Cerebellar nuclear complex (tissue), 1 donor: Measurements from ENCODE around the gene CEMIP2.
A peak's percentile ranks its signal among the peaks of the same experiment; 100 is the strongest.
"Not testable (repeated sequence)": the region's sequence is repeated elsewhere in the genome, so short reads cannot be mapped to it uniquely, and the experiment has no call there.

Source experiments
- DNase-seq, 2 experiments: peaks; one replicate each; lab custom pipeline; 2025; lab: John Stamatoyannopoulos, UW

The CEMIP2 gene

DNA sequence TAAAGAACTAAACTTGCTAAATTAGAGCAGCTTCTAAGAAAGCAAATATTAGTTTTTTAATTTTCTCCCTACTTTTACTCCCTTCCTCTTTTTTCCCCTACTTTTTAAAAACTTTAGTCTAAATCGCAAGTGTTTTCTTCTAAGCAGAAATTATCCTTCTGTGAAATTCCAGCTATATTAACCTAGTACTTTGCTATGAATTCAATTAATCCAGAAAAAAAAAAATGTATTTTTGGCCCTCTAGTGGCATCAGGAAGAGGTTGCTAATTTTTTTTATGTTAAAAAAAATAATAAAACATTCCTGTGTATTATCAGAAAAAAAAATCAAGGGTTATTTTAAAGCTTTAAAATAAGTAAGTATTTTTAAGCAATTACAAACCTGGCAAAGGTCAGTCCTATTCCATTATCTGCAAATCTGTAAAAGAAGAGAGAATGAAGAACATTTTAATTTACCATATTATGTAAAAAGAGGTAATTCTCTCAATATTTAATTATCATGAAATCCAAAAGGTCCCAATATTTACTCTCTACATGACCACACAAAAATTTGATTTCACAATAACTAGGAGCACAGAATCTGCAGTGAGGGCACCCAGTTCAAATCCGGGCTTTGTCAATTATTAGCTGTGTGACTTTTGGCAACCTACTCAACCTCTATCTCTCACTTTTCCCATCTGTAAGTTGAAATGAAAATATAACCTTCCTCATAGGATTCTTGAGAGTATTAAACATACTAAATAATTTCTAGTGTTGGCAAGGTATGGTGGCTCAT is 52.0 kb downstream of the CEMIP2 start:
- no peak for DNase-seq

DNA sequence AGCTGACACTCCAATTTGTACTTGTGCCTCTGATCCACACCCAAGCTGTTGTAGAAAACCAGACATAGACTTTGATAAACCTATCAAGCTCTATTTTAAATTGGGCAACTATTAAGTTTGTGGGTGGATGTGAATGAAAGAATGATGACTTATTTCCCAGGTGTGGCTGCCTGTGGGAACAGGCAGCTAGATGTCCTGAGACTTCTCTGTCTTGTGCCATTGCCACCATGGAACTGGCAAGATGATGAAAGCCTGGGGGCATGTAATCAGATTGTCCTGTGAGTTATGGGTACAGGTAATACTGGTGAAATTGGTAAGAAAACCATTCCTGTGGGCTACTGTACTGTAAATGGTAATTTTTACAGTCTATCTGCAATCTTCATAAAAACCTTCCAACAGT is 57.5 kb downstream of the CEMIP2 start:
- DNase-seq: no peak

DNA sequence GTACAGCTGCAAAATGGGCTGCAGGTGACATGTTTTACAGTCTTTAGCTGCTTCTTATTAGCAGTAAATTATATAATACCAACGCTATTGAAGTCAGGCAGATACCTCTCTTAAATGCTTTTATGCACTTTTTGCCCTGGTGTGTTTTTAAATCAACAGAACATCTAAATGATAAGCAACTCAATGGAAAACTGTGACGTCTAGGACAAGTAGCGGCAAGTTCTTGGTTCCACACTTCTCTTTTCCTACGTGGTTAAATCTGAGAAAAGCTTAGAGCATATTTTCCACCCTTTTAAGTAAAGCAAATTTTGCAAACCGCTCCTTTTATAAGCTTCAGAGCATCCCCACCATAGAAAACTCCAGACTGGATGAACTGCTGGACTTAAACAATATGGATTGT is 58.1 kb downstream of the CEMIP2 start:
- no peak for DNase-seq

DNA sequence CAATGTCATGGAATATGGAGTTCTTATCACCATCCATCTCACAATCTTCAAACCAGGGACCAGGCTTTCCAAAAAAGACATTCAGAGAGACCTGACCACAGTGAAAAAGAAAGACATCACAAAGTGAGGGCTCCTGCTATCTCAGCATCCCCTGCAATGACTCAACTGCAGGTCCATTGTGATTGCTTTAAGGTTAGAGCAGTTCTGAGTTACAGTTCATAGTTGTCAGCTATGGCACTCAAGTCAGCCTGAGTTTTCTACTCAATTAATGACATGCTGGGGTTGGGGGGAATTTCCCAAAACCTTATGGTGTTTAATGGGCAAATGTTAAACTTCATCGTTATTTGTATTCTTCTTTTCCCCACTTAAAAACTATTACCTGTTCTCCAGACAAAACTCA is 58.9 kb downstream of the CEMIP2 start:
- no peak for DNase-seq

DNA sequence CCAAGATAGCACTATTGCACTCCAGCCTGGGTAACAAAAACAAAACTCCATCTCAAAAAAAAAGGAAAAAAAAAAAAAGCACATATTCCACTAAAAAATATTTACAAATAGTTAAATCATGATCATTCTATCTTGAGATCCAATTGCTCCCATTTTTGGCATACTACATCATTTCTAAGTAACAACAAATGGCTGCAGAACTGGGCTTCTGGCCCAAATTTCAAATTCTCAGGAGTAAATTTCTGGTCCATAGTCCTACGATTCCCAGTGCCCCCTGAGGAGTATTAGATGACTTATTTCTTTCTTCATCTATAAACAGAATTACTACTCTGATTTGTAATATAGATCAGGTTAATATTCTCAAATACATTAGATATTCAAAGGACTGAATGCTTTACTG is 62.1 kb downstream of the CEMIP2 start:
- no peak for DNase-seq

GRCh38 chr9:71704796-71705195 is 63.5 kb downstream of the CEMIP2 start:
- no peak for DNase-seq

DNA sequence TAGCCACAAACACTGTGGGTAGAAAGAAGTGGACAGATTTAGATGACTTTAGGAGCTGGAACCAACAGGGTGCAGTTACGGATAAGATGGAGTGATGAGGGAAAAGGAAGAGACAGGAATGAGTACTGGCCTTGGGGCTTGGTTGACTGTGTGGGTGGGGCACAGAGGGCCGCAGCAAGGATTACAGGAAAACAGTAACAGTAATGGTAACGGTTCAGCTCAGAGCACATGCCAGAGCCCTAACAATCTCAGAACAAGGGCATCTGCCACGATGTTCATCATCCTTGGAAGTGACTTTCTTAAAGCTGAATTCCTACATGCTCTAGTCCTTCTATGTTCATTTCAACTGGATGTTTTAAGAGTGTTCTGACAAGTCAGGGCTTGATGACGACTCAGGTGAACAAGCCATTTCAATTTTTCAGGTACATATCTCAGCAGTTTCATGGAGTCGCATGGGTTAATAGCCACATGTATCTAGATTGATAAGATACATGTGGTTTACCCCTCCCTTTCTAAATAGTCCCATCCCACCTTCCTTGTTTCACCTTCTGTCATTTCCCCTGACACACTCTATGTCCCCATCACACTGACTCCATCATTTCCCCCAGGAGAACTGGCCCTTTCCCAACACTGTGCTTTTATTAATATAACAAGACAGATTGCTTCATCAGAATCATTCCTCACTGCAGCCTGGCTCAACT is 65.0 kb downstream of the CEMIP2 start:
- no peak for DNase-seq

GRCh38 chr9:71697882-71698281 is 70.4 kb downstream of the CEMIP2 start:
- DNase-seq: no peak

DNA sequence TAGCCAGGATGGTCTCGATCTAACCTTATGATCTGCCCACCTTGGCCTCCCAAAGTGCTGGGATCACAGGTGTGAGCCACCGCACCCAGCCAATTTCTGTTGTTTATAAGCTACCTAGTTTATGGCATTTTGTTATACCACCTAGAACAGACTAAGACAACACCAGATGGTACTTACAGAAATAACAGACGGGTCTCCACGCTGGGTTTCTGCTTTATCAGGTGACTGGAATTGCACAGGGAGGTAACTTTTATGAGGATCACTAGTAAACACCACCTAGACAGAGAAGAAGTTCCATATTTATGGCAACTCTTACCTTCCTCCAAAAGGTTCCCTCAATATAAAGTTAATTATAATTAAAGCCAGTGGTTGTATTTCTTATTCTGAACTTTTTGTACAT is 74.0 kb downstream of the CEMIP2 start:
- no peak for DNase-seq

GRCh38 chr9:71693607-71694006 is 74.7 kb downstream of the CEMIP2 start:
- DNase-seq: no peak

DNA sequence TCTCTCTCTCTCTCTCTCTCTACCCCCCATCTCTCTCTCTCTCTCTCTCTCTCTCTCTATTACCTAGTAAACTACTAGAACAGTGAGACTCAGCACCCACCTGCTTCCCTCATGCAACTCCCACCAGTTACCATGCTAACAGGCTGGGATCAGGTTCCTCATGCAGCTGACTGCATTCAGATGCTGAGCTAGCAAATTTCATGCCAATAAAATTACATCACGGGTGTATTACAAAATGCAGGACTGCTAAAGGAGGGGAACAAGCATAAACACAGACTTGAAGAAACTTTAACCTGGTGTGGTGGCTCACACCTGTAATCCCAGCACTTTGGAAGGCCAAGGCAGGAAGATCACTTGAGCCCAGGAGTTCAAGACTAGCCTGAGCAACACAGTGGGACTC is 76.0 kb downstream of the CEMIP2 start:
- DNase-seq: no peak

DNA sequence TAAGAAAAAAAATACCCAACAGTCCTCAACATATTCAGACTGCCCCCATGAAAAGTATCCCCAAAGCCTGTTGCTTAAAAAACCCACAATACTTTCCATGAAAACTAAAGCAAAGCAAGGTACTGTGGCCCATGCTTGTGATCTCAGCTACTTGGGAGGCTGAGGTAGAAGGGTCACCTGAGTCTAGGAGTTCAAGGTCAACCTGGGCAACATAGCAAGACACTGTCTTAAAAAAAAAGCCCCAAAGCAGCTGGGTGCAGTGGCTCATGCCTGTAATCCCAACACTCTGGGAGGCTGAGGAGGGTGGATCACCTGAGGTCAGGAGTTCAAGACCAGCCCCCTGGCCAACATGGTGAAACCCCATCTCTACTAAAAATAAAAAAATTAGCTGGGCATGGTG is 76.7 kb downstream of the CEMIP2 start:
- DNase-seq: not testable (repeated sequence)

- no peak for DNase-seq
Measured at GRCh38 chr9:71690689-71691435, 77.5 kb downstream of the CEMIP2 start.

GRCh38 chr9:71690063-71690688 is 78.1 kb downstream of the CEMIP2 start:
- no peak for DNase-seq

DNA sequence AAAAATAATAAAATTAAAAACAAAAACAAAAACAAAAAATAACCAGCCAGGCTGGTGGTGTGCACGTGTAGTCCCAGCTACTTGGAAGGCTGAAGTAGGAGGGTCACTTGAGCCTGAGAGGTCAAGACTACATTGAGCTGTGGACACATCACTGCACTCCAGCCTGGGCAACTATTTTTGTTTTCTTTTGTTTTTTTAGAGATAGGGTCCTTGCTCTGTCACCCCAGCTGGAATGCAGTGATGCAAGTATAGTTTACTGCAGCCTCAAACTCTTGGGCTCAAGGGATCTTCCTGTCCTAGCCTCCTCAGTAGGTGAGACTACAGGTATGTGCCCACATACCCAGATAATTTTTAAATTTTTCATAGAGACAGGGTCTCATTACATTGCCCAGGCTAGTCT is 80.6 kb downstream of the CEMIP2 start:
- DNase-seq: no peak

- DNase-seq: no peak
Measured at GRCh38 chr9:71685988-71686387, 82.3 kb downstream of the CEMIP2 start.

GRCh38 chr9:71685394-71685793 is 82.9 kb downstream of the CEMIP2 start:
- DNase-seq: no peak

- DNase-seq: no peak
Measured at GRCh38 chr9:71684566-71684965, 83.7 kb downstream of the CEMIP2 start.

- peak in 1 of 2 experiments; percentile 17 for DNase-seq
Measured at GRCh38 chr9:71683598-71684235, 84.6 kb downstream of the CEMIP2 start.

DNA sequence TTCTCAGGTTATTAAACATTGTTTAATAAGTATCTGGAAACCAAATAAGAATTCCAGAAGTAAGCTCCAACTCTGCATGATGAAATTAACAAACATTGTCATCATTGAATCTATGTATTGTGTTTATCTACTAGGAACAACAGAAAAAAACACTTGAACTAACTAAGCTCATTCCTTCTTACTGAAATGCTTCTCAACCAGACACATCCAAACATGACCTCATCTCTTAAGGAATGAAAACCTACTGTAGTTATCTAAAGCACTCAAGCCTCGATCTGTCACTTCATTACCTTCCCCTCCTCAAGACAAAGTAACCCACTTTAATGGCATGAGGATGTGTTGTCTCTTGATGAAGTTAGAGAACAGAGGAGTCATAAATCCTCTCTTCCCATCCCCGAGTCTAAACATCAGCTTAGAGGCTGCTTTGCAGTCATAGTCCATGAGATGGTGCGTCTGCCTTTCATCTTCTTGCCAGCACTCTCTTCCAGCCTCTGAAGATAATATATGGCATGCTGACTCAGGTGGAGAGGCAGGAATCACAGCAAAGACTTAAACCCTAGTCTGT is 86.5 kb downstream of the CEMIP2 start:
- no peak for DNase-seq

DNA sequence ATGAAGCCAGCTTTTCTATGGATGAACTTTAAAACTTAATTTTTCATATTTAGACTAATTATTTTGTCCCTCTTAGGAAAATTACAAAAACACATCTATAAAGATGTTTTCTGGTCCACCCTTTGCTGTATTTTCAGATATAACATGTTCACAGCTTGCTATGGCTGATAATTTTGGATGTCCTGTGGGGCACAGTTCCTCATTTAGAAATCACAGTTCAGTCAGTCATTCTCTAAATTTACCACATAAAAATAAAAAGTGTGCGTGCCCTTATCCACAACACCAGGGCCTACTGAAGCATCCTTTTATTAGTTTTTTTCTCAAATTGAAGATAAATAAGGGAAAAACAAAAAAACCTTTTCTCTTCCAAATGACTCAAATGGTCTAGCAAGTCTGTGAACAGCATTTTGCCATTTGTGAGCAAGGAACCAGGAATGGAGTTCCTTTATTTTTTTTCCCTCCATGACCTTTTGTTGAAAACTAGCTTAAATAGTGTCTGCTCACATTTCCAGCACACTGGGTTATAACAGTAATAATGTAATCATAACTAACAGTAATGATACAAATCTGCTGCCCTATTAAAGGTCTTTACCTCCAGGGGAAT is 87.1 kb downstream of the CEMIP2 start:
- DNase-seq: no peak
